H1 (cell line): ENCODE results near the gene DYNLT5. TPM values are rescaled to one million over a fixed set of nuclear protein-coding genes. Genes with fewer than 3 reads are reported as not detected.

ENCODE experiments used
- CTCF ChIA-PET: fragments of 300-600 bp; sonication (Branson Sonifier 250); formaldehyde crosslinking; loops from one replicate; lab custom pipeline; 2021; ENCODE audit not compliant: partially characterized antibody; lab: Charles Lee
- POLR2A ChIA-PET: fragments of 300-600 bp; sonication (Branson Sonifier 250); formaldehyde crosslinking; loops from one replicate; lab custom pipeline; 2021; ENCODE audit warnings: inconsistent platforms; ENCODE audit not compliant: partially characterized antibody; lab: Charles Lee
- DNase-seq, 2 experiments: peaks; one replicate each; pipeline versions ENCODE4 v3.0.0 to v3.0.0-alpha.2; 2010 to 2022; ENCODE audit warnings: low spot score in 2 of 2, low read depth in 1 of 2, mixed read lengths in 1 of 2
- FAIRE-seq: peaks from 2 replicates; lab custom pipeline; 2011; peaks lifted over from hg19 to GRCh38; lab: Jason Lieb, UNC
- H2AFZ ChIP-seq: 2 replicates; pipeline ENCODE4 v1.8.1; 2012; ENCODE audit warnings: low read length, inconsistent platforms
- H2AK5ac ChIP-seq: 2 replicates; pipeline ENCODE4 v1.6.1; 2013; ENCODE audit warnings: low read depth, low read length
- H2BK120ac ChIP-seq: replicated peaks from 2 replicates; pipeline ENCODE3; 2013; ENCODE audit warnings: low read depth, low read length, inconsistent platforms
- H2BK12ac ChIP-seq: 2 replicates; pipeline ENCODE4 v1.6.1; 2013; ENCODE audit warnings: low read depth, low read length
- H2BK15ac ChIP-seq: 2 replicates; pipeline ENCODE4 v1.6.1; 2013; ENCODE audit warnings: low read length
- H2BK20ac ChIP-seq: 2 replicates; pipeline ENCODE4 v1.6.1; 2013; ENCODE audit warnings: low read length
- H2BK5ac ChIP-seq: 2 replicates; pipeline ENCODE4 v1.6.1; 2013; ENCODE audit warnings: low read depth, low read length
- H3K14ac ChIP-seq: 2 replicates; pipeline ENCODE4 v1.6.1; 2013; ENCODE audit warnings: inconsistent platforms; ENCODE audit not compliant: insufficient read length
- H3K18ac ChIP-seq: 2 replicates; pipeline ENCODE4 v1.6.1; 2013; ENCODE audit warnings: low read length; ENCODE audit errors: extremely low read depth
- H3K23ac ChIP-seq: 2 replicates; pipeline ENCODE4 v1.6.1; 2013; ENCODE audit warnings: inconsistent platforms; ENCODE audit not compliant: insufficient read length
- H3K23me2 ChIP-seq: 2 replicates; pipeline ENCODE4 v1.6.1; 2013; ENCODE audit warnings: low read depth, low read length
- H3K27ac ChIP-seq: 2 replicates; pipeline ENCODE4 v1.6.1; 2011; ENCODE audit warnings: low read depth, low read length, inconsistent platforms
- H3K27me3 ChIP-seq, 4 experiments: replicated peaks in 1 of 4; 1 replicate in 1 of 4; 2 replicates in 3 of 4; pipeline versions ENCODE4 v1.6.1 to v1.8.1; 2011 to 2013; ENCODE audit warnings: low read length in 3 of 4, mild to moderate bottlenecking in 3 of 4, inconsistent platforms in 2 of 4, mixed read lengths in 2 of 4, moderate library complexity in 1 of 4; ENCODE audit not compliant: control insufficient read depth in 3 of 4, insufficient read depth in 3 of 4; ENCODE audit errors: extremely low read depth in 1 of 4
- H3K36me3 ChIP-seq, 4 experiments: 2 replicates each; pipeline versions ENCODE4 v1.6.1 to v1.8.1; 2011 to 2013; ENCODE audit warnings: mild to moderate bottlenecking in 4 of 4, low read length in 3 of 4, moderate library complexity in 2 of 4, control low read depth in 1 of 4, inconsistent platforms in 1 of 4; ENCODE audit not compliant: insufficient read depth in 4 of 4, control insufficient read depth in 2 of 4
- H3K4ac ChIP-seq: replicated peaks from 2 replicates; pipeline ENCODE3; 2013; ENCODE audit warnings: low read length, low read depth, mixed read lengths, inconsistent platforms; ENCODE audit not compliant: insufficient read length
- H3K4me1 ChIP-seq, 4 experiments: replicated peaks in 1 of 4; 1 replicate in 1 of 4; 2 replicates in 3 of 4; pipeline versions ENCODE4 v1.6.1 to v1.8.1; 2011 to 2013; ENCODE audit warnings: low read length in 3 of 4, inconsistent platforms in 2 of 4, mixed read lengths in 1 of 4; ENCODE audit not compliant: insufficient read depth in 4 of 4, control insufficient read depth in 3 of 4
- H3K4me2 ChIP-seq, 2 experiments: 2 replicates each; pipeline versions ENCODE4 v1.6.1 to v1.8.1; 2011 to 2013; ENCODE audit warnings: low read depth in 2 of 2, low read length in 2 of 2, control low read depth in 1 of 2, inconsistent platforms in 1 of 2, mild to moderate bottlenecking in 1 of 2; ENCODE audit not compliant: insufficient read depth in 1 of 2
- H3K4me3 ChIP-seq, 4 experiments: fragments of 200-600, 300-600 bp in 1 of 4; sonication (generic), shearing (Covaris generic), sonication (Bioruptor Twin) in 1 of 4; 2 replicates each; pipeline versions ENCODE4 v1.5.1 to v1.8.1; 2011 to 2016; ENCODE audit warnings: low read length in 4 of 4, low read depth in 3 of 4, control low read depth in 2 of 4, inconsistent platforms in 2 of 4, mild to moderate bottlenecking in 2 of 4, mixed read lengths in 1 of 4, moderate library complexity in 1 of 4; ENCODE audit not compliant: insufficient read depth in 2 of 4; ENCODE audit errors: extremely low read depth in 1 of 4
- H3K56ac ChIP-seq: replicated peaks from 2 replicates; pipeline ENCODE3; 2013; ENCODE audit warnings: low read depth, mild to moderate bottlenecking, mixed read lengths, low read length, inconsistent platforms; ENCODE audit not compliant: insufficient read length
- H3K79me1 ChIP-seq: 2 replicates; pipeline ENCODE4 v1.6.1; 2013; ENCODE audit warnings: low read depth, low read length, control low read depth
- H3K79me2 ChIP-seq, 2 experiments: 2 replicates each; pipeline versions ENCODE4 v1.6.1 to v1.8.1; 2012 to 2013; ENCODE audit warnings: low read length in 2 of 2, mild to moderate bottlenecking in 2 of 2, inconsistent platforms in 1 of 2; ENCODE audit not compliant: insufficient read depth in 2 of 2, control insufficient read depth in 1 of 2
- H3K9ac ChIP-seq, 4 experiments: replicated peaks in 1 of 4; 1 replicate in 1 of 4; 2 replicates in 3 of 4; pipeline versions ENCODE4 v1.6.1 to v1.8.1; 2011 to 2013; ENCODE audit warnings: low read depth in 3 of 4, low read length in 3 of 4, control low read depth in 2 of 4, mild to moderate bottlenecking in 2 of 4, moderate library complexity in 2 of 4, inconsistent platforms in 1 of 4; ENCODE audit errors: extremely low read depth in 1 of 4
- H3K9me3 ChIP-seq, 2 experiments: 2 replicates each; pipeline versions ENCODE4 v1.6.1 to v1.8.1; 2012 to 2013; ENCODE audit warnings: mild to moderate bottlenecking in 2 of 2, moderate library complexity in 2 of 2, control low read depth in 1 of 2, inconsistent platforms in 1 of 2, low read depth in 1 of 2, low read length in 1 of 2, mixed read lengths in 1 of 2; ENCODE audit not compliant: insufficient read depth in 2 of 2
- H4K20me1 ChIP-seq, 2 experiments: replicated peaks in 1 of 2; 2 replicates each; pipeline versions ENCODE3 to v1.8.1; 2011 to 2013; ENCODE audit warnings: inconsistent platforms in 2 of 2, low read length in 2 of 2, mild to moderate bottlenecking in 1 of 2; ENCODE audit not compliant: insufficient read depth in 2 of 2, control insufficient read depth in 1 of 2
- H4K5ac ChIP-seq: 2 replicates; pipeline ENCODE4 v1.6.1; 2013; ENCODE audit warnings: low read length, low read depth, mixed read lengths, inconsistent platforms; ENCODE audit not compliant: insufficient read length
- H4K8ac ChIP-seq: 2 replicates; pipeline ENCODE4 v1.8.0; 2013; ENCODE audit warnings: mild to moderate bottlenecking, moderate library complexity, low read length, inconsistent platforms; ENCODE audit not compliant: insufficient read depth; ENCODE audit errors: extremely low read depth
- H4K91ac ChIP-seq: replicated peaks from 2 replicates; pipeline ENCODE3; 2013; ENCODE audit warnings: low read length, mixed read lengths, inconsistent platforms; ENCODE audit not compliant: insufficient read length
- CBX8 ChIP-seq: fragments of 300-800, 300-1000 bp; sonication (generic); IDR thresholded peaks from 2 replicates; pipeline ENCODE4 v1.7.1; 2016; ENCODE audit warnings: low read depth, low read length, borderline replicate concordance
- CHD2 ChIP-seq: IDR thresholded peaks from 2 replicates; pipeline ENCODE4 v1.6.1; 2012; ENCODE audit warnings: low read length, improper control_type of control experiment
- GABPA ChIP-seq: IDR thresholded peaks from 2 replicates; pipeline ENCODE4 v1.6.1; 2011; ENCODE audit warnings: mild to moderate bottlenecking, low read length, moderate library complexity, borderline replicate concordance; ENCODE audit not compliant: insufficient read depth
- HDAC2 ChIP-seq, 2 experiments: fragments of 300-600 bp in 1 of 2; sonication (generic) in 1 of 2; IDR thresholded peaks; 2 replicates each; pipeline ENCODE4 v1.6.1; 2011 to 2012; ENCODE audit warnings: low read depth in 2 of 2, low read length in 2 of 2, mild to moderate bottlenecking in 2 of 2, moderate library complexity in 2 of 2, borderline replicate concordance in 1 of 2, inconsistent platforms in 1 of 2
- PHF8 ChIP-seq: fragments of 200-600 bp; sonication (generic); conservative IDR thresholded peaks from 2 replicates; pipeline ENCODE4 v1.7.1; 2012; ENCODE audit warnings: low read depth, mild to moderate bottlenecking, inconsistent platforms, low read length, moderate library complexity
- RBBP5 ChIP-seq: IDR thresholded peaks from 2 replicates; pipeline ENCODE4 v1.7.1; 2012; ENCODE audit warnings: low read depth, mild to moderate bottlenecking, inconsistent platforms, low read length, moderate library complexity, borderline replicate concordance
- SAP30 ChIP-seq: fragments of 300-600 bp; sonication (generic); IDR thresholded peaks from 2 replicates; pipeline ENCODE4 v1.7.1; 2012; ENCODE audit warnings: low read length, moderate library complexity, mild to moderate bottlenecking, inconsistent platforms; ENCODE audit not compliant: insufficient read depth, insufficient replicate concordance
- SIX5 ChIP-seq: IDR thresholded peaks from 2 replicates; pipeline ENCODE4 v1.6.1; 2011; ENCODE audit warnings: mild to moderate bottlenecking, low read depth, low read length
- SP1 ChIP-seq: IDR thresholded peaks from 2 replicates; pipeline ENCODE4 v1.6.1; 2011; ENCODE audit warnings: low read depth, low read length
- SP4 ChIP-seq: IDR thresholded peaks from 2 replicates; pipeline ENCODE4 v1.6.1; 2012; ENCODE audit warnings: low read length, inconsistent platforms
- TBP ChIP-seq: IDR thresholded peaks from 2 replicates; pipeline ENCODE4 v1.6.1; 2011; ENCODE audit warnings: low read depth, low read length, improper control_type of control experiment
- YY1 ChIP-seq: IDR thresholded peaks from 2 replicates; pipeline ENCODE4 v1.6.1; 2011; ENCODE audit warnings: low read depth, mild to moderate bottlenecking, low read length
- WGBS, 2 experiments: shearing (Covaris generic) in 1 of 2; methylation state at CpG; one replicate each; pipeline versions ENCODE4 v1.1.6 to v1.1.7; 2013 to 2015; ENCODE audit warnings: low lambda C conversion rate in 2 of 2, mixed read lengths in 2 of 2, inconsistent platforms in 1 of 2, low coverage in 1 of 2, missing lambda C conversion rate in 1 of 2; ENCODE audit not compliant: insufficient replicate concordance in 2 of 2, insufficient coverage in 1 of 2, insufficient read length in 1 of 2; ENCODE audit errors: extremely low coverage in 1 of 2, missing lambda C conversion rate in 1 of 2; 5-methylcytosine and 5-hydroxymethylcytosine counted together
- polyA plus RNA-seq, 7 experiments: library from polyadenylated mRNA; depleted of rRNA in 3 of 7; stranded (reverse) in 5 of 7; unstranded in 2 of 7; fragments of >200 nt in 5 of 7; fragments of 200-250 nt in 2 of 7; gene quantifications; 1 replicate in 5 of 7; 2 replicates in 1 of 7; 4 replicates in 1 of 7; pipeline versions ENCODE4 v1.2.1 to v1.2.3, GENCODE V29; 2011 to 2013; ENCODE audit warnings: missing spikeins in 2 of 7, mixed read lengths in 2 of 7
- total RNA-seq: library from RNA; stranded (reverse); fragmentation: NEBNext Ultra II Directional; extraction: Animal tissue kit (Norgen Biotek cat#: 25700); gene quantifications from 2 replicates; pipeline ENCODE4 v1.2.1, GENCODE V29; 2021
- TF ChIP-seq, protein P1 (sequence below): IDR thresholded peaks from 2 replicates; pipeline ENCODE4 v1.6.1; 2012; ENCODE audit warnings: inconsistent platforms
- TF ChIP-seq, protein P2 (sequence below): IDR thresholded peaks from 2 replicates; pipeline ENCODE4 v1.6.1; 2012; ENCODE audit warnings: inconsistent platforms

DYNLT5 gene
- total and polyA plus RNA-seq, 2 of the 8 experiments (the other 6 are each of a cell fraction or from before 2014, with no cell fraction given): 0.93 to 1.5 TPM

GRCh38 chr1:66761221-66761620 is 9.0 kb downstream of the DYNLT5 start:
- H3K9me3 ChIP-seq: no peaks in the 10 kb centered on the region
- TF ChIP-seq SP1: no peak
- no peak for TF ChIP-seq RBBP5
- no peak for TF ChIP-seq CBX8
- TF ChIP-seq CHD2: no peak
- no peak for TF ChIP-seq HDAC2 (IDR thresholded peaks at IDR 0.05; ENCODE audit: borderline replicate concordance in 1 of 2, low read depth in 2 of 2, low read length in 2 of 2)
- no peak for TF ChIP-seq GABPA
- TF ChIP-seq, protein P1, sequence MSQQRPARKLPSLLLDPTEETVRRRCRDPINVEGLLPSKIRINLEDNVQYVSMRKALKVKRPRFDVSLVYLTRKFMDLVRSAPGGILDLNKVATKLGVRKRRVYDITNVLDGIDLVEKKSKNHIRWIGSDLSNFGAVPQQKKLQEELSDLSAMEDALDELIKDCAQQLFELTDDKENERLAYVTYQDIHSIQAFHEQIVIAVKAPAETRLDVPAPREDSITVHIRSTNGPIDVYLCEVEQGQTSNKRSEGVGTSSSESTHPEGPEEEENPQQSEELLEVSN: no peak
- TF ChIP-seq SP4: no peak
- no peak for TF ChIP-seq SIX5
- TF ChIP-seq, protein P2, sequence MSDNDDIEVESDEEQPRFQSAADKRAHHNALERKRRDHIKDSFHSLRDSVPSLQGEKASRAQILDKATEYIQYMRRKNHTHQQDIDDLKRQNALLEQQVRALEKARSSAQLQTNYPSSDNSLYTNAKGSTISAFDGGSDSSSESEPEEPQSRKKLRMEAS: no peak
- no peak for TF ChIP-seq PHF8
- TF ChIP-seq TBP: no peak
- TF ChIP-seq SAP30: no peak
- no peak for TF ChIP-seq YY1
- no peak overlapping the region for H2BK120ac ChIP-seq
- H2BK20ac ChIP-seq: no peak overlapping the region
- no peak overlapping the region for H4K5ac ChIP-seq
- 83% methylated on average over 2 of the region's 2 CpGs; no CpG with 5 or more reads in 1 of the 2 experiments for WGBS, 2 experiments
- no peak overlapping the region for H3K56ac ChIP-seq
- no peak overlapping the region for H2BK12ac ChIP-seq
- H2BK15ac ChIP-seq: no peak overlapping the region
- no peak overlapping the region for H2AK5ac ChIP-seq
- H4K91ac ChIP-seq: no peak overlapping the region
- no peak overlapping the region for H3K27ac ChIP-seq
- no peak overlapping the region for H3K14ac ChIP-seq
- H3K27me3 ChIP-seq: no peaks in the 10 kb centered on the region
- H3K9ac ChIP-seq: no peak overlapping the region
- H3K4me3 ChIP-seq: no peak overlapping the region
- H3K4ac ChIP-seq: no peak overlapping the region
- H2BK5ac ChIP-seq: no peak overlapping the region
- ChIA-PET CTCF (interaction anchor here (1.2 kb wide), 1 partner anchor 451 kb away, joined by 3 read pairs; no protein-coding TSS in a partner anchor), POLR2A (no interaction called here)
- no peak for DNase-seq
- no peaks in the 10 kb centered on the region for H3K79me1 ChIP-seq
- FAIRE-seq: no peak
- no peaks in the 10 kb centered on the region for H3K36me3 ChIP-seq
- H4K20me1 ChIP-seq: no peaks in the 10 kb centered on the region
- no peaks in the 10 kb centered on the region for H3K4me1 ChIP-seq
- H2AFZ ChIP-seq: no peak overlapping the region
- no peak overlapping the region for H4K8ac ChIP-seq
- no peak overlapping the region for H3K18ac ChIP-seq
- H3K79me2 ChIP-seq: no peaks in the 10 kb centered on the region
- H3K23me2 ChIP-seq: no peaks in the 10 kb centered on the region
- H3K4me2 ChIP-seq: no peak overlapping the region
- no peak overlapping the region for H3K23ac ChIP-seq
